Nucleus accumbens (tissue), 56 donors: ENCODE results near the gene TAS1R3.
"Not testable (repeated sequence)": the region's sequence is repeated elsewhere in the genome, so short reads cannot be mapped to it uniquely, and the experiment has no call there.

Experiments
- DNase-seq, 56 donors: peaks; one replicate each; lab custom pipeline; 2025; lab: John Stamatoyannopoulos, UW

The TAS1R3 gene

DNA sequence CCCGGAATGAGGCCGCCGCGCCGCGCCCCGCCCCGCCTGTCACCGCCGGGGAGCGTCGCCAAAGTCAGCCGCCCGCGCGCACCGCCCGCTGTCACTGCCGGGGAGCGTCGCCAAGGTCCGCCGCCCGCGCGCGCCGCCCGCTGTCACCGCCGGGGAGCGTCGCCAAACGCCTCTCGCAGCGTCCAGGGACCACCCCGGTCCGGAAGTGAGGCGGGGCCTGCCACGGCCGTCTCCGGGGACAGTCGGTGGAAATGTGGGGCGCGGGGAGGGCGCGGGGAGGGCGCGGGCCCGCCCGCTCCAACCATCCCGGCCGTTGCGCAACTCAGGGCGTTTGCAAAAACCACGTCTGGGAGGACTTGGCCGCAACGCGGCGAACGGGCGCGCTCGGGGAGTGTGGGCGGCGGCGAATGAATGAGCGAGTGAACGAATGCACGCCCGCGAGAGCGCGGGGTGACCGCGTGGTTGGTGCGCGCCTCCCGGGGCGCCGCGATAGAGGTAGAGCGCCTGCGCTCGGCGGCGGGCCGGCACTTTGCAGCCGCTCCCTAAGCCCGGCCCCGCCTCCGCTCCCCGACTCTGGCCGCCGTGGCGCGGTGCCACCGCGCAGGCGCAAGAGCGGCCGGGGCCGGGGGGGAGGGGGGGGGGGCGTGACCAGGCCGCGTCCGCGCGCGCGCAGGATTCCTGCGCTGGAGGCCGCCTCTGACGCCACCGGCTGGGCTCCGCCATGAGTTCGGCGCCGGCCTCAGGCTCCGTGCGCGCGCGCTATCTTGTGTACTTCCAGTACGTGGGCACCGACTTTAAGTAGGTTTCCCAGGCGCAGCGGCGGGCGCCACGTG, 22.9 kb upstream of the TAS1R3 start, which contains the start of the genes ACAP3 and PUSL1:
ACAP3 (minus strand) TSS at position 8 of the 833 bp plus-strand sequence. CDS start 115 bp downstream, outside the sequence.
PUSL1 (plus strand) TSS at position 675 of the 833 bp plus-strand sequence; CDS start at position 722, 47 bp downstream.
- peak; percentile 30 to 97 (median 91) for DNase-seq

DNA sequence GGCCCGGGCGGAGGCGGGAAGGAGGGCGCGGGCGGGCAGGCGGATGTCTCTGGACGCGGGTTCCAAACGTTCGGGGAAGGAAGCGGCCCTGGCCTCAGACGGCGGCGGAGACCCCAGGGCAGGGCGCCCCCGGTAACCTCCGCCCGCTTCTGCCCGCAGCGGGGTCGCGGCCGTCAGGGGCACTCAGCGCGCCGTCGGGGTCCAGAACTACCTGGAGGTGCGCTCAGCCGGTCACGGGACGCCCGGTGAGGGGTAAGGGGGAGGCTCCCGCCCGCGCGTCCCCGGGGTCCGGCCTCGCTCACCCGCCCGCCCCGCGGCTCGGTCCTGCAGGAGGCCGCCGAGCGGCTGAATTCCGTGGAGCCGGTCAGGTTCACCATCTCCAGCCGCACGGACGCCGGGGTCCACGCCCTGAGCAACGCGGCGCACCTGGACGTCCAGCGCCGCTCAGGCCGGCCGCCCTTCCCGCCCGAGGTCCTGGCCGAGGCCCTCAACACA, 22.3 kb upstream of the TAS1R3 start:
- peak in 1 of 56 donors; percentile 54 for DNase-seq

DNA sequence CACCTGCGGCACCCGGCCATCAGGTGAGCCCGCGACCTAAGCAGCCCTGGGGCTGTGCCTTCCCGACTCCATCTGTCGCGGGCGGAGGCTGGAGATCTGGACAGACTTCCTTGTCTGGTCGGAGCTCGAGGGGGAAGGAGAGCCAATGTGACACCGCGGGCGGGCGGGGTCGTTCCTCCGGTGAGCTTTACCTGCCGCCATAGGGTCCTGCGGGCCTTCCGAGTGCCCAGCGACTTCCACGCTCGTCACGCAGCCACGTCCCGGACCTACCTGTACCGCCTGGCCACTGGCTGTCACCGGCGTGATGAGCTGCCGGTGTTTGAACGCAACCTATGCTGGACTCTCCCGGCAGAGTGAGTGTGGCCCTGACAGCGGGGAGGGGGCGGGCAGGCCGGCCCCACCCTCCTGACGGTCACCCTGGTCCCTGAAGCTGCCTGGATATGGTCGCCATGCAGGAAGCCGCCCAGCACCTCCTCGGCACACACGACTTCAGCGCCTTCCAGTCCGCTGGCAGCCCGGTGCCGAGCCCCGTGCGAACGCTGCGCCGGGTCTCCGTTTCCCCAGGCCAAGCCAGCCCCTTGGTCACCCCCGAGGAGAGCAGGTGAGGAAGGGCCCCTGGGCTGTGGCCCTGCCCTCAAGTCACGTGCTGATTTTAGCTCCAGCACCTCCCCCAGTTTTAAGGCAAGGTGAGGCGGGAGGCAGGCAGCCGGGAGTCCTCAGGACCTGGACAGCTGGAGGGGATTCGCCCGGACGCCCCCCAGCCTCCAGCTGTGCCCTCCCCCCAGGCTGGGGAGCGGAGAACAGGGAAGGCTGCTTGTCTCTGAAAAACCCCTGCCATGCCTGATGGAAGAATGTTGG, 21.6 kb upstream of the TAS1R3 start:
- DNase-seq = peak in 1 of 56 donors; percentile 11

DNA sequence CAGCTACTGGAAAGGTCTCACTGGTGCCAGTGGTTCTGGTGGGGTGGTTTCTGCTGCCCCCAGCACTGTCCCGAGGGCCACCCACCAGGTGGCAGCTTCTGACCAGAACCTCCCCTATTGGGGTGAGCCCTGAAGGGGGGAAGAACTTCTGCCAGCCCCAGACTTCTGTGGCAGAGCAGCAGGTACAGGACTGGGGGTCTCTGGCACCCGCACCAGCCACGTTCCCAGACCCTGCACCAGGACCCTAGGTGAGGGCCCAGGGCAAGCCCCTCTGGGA, 21.0 kb upstream of the TAS1R3 start:
- DNase-seq = no peak

DNA sequence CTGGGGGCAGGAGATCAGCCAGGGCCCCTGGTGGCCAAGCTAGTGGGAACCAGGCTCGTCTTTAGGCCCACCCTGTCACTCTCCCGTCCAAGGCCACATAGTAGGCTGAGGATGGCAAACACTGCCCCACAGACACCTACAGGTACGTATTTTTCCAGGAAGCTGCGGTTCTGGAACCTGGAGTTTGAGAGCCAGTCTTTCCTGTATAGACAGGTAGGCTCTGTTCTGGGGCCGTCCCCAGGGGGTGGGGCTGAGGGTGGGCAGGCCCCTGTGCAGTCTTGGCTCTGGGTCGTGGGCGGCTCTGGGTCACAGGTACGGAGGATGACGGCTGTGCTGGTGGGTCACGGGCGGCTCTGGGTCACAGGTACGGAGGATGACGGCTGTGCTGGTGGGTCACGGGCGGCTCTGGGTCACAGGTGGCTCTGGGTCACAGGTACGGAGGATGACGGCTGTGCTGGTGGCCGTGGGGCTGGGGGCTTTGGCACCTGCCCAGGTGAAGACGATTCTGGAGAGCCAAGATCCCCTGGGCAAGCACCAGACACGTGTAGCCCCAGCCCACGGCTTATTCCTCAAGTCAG, 20.5 kb upstream of the TAS1R3 start:
- DNase-seq = no peak

DNA sequence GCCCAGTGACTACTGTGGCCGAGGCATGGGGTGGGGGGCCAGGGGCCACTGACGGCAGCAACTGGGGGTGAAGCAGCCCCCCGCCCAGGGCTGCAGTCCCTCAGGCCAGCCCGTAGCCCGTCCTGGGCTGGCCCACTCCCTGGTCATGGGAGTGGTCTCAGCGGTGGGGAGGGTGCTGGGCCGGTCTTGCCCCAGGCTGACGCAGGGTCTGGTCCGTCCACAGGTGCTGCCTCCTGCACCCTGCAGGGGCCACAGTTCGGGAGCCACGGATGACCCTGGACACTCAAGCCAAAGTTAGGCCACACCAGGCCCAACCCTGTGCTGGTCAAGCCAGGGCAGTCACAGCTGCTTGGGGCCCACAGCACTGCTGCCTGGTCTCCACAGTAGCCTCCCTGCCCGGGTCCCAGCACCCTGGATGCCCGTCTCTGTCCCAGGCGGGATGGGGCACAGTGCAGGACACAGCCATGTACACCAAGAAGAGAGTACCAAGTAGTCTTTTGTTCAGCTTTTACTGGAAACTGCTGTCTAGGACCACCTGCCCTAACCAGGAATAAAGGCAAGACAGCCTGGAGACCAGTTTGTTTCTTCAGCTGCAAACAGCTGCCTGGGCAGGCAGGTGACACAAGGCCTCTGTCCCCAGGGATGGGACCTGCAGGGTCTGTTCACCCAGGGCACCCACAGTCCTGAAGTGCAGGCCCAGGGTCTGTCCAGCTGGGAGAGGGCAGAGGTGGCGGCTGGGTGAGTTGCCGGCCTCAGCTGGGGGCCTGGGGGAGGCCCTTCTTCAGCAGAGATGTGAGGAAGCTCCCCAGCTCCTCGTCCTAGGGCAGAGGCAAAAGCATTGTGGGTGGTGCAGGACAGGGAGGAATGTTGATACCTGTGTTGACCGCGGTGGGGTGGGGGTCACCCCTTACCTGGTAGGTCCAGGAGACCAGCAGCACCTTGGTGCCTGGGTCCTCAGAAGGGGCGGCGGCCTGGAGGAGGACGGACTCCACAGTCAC, 19.7 kb upstream of the TAS1R3 start:
- no peak for DNase-seq

DNA sequence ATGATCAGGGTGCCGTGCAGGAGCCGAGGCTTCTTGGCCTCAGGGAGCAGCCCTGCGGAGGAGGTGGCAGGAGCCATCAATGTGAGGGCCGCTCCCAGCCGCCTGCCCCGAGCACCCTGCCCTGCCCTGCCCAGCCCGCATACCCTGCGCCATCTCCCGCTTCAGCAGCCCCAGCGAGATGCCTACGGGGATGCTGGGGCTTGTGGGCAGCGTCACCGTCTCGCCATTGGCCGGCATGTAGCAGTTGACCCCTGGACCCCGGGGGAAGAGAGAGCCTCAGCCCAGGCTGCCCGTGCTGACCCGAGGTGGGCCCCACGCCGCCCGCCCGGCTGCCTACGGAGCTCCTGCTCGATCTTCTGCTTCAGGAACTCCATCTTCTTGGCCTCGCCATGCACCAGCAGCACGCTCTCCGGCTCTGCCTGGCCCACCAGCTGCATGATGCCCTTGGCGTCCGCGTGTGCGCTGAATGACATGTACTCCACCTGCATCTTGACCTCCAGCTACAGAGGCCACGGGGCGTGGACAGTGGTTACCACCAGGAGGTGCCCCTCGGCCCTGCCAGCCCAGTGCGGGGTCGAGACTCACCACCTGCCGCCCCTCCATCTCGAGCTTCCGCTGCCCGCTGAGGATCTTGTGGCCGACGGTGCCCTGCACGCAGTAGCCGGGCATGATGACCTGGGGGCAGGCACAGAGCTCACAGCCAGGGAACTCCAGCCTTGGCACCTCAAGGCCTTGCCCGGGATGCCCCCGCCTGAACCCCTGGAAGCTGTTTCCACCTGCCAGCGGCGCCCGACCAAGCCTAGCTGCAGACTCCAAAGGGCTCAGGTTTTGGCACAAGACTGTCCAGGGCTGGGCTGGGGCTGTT, 18.4 kb upstream of the TAS1R3 start:
- DNase-seq = no peak

DNA sequence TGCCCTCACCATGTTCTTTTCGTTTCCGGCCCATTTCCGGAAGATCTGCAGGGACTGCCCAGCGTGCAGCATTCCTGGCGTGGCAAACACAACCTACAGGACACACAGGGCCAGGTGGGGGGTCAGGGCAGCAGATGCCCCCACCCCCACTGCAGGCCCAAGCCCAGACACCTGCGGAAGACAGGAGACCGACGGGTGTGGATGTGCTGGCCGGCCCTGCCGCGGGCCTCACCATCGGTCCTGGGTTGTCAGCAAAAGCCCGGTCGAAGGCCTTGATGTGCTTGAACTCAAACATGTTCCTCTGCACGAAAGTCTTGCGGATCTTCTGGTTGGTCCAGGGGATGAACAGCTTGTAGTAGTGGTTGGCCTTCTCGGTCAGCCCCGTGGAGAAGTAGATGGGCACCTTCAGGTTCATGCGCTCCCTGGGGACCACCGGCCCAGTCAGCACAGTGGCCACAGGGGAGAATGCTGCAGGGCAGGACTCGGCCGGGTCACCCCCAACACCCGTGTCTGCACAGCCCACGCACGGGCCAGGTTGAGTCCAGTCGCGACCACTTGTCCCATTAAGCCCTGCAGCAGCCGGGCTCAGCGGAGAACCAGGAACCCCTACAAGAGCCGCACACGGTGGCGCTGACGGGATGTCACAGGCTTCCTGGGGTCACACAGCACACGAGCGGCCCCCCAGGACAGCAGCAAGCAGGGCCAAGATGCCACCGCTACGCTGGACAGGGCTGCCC, 17.4 kb upstream of the TAS1R3 start:
- no peak for DNase-seq

DNA sequence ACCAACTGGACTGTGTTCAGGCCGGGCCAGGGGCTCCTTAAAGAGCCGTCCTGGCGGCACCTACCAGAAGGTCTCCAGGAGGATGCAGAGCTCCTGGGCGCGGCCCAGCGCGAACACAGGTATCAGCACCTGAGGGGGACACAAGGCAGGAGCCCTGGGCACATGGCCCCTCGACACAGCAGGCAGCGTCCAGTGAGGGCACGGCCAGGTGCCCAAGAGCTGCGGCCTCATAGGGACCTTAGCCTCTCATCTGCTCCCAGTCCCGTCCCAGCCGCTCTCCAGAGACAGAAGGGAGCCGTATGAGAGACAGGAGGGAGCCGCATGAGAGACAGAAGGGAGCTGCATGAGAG, 16.9 kb upstream of the TAS1R3 start:
- DNase-seq = no peak

DNA sequence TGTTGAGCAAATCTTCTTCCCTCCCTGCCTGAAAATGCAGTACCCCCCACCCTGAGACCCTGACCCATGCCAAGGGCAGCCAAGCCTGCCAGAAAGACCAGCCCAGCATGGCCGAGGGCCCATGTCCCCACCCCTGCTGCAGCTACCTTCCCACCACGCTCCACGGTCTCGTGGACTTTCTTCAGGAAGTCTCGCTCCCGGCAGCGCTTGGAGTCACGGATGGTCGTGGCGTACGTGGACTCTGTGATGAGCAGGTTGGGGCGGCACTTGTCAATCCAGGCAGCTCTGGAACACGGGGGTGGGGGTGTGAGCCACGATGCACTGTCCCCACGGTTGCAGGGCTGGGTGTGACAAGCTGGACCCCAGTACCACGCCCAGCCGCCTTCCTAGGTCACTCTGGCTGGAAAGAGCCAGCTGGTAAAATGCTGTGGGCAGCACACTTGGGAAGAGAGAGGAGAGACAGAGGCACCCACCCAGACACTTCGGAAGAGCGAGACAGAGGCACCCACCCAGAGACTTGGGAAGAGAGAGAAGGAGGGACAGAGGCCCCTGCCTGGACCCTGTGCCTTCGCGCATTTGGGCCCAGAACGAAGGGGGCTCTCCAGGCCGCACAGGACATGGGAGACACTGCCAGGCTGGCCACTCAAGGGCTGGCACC, 16.3 kb upstream of the TAS1R3 start:
- DNase-seq = no peak

DNA sequence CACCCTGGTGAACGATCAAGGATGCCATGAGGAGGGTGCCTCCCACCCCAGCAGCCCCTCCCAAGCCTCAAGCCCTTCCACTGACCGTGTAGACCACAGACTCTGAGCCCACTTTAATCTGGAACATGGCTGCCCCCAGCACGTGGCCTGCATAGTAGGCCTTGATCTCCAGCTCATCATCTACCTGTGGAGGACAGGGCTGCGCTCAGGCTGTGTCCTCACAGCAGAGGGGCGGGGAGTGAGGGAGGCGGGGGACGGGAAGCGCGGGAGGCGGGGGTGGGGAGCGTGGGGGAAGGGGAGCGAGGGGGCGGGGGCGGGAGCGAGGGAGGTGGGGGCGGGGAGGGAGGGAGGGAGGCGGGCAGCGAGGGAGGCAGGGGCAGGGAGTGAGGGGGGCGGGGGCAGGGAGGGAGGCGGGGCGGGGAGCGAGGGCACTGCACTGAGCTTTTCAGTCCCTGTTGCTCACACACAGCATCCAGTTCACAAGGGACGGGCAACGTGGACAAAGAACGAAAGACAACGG, 15.6 kb upstream of the TAS1R3 start:
- no peak for DNase-seq

DNA sequence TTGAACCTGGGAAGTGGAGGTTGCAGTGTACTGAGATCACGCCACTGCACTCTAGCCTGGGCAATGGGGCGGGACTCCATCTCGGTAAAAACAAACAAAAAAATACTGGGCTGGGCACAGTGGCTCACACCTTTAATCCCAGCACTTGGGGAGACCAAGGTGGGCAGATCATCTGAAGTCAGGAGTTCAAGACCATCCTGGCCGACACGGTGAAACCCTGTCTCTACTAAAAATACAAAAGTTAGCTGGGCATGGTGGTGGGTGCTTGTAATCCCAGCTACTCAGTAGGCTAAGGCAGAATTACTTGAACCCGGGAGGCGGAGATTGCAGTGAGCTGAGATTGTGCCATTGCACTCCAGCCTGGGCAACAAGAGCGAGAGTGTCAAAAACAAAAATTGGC, 14.9 kb upstream of the TAS1R3 start:
- DNase-seq = not testable (repeated sequence)

DNA sequence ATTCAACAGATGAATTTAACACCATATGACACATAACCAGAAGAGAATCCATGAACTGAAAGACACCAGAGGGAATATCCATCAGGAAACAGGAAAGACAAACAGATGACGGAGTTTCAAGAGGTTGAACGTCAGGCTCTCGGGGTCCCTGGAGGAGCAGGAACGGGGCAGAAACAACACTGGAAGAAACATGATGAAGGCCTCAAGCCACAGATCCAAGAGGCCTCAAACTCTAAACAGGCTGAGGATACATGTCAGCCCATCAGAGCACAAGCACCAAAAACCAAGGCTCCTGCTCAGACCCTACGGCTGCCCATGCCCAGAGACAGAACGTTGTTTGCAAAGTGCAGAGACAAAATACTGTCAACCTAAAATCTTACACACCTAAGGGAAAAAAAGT, 13.7 kb upstream of the TAS1R3 start:
- no peak for DNase-seq

DNA sequence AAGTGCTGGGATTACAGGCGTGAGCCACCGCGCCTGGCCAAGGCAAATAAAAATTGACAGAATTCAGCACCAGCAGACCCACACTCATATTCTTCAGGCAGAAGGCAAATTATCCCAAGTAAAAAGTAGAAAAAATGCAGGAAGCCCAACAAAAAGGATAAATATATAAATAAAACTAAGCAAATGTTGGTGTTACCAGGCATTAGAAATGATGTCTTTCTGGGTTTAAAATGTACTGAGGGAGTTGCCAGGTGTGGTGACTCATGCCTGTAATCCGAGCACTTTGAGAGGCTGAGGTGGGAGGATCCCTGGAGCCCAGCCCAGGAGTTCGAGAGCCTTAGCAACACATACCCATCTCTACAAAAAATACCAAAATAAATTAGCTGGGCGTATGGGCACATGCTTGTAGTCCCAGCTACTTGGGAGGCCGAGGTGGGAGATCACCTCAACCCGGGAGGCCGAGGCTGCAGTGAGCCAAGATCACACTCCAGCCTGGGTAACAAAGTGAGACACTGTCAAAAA, 12.9 kb upstream of the TAS1R3 start:
- peak in 24 of 56 donors; percentile 10 to 72 (median 27) for DNase-seq

DNA sequence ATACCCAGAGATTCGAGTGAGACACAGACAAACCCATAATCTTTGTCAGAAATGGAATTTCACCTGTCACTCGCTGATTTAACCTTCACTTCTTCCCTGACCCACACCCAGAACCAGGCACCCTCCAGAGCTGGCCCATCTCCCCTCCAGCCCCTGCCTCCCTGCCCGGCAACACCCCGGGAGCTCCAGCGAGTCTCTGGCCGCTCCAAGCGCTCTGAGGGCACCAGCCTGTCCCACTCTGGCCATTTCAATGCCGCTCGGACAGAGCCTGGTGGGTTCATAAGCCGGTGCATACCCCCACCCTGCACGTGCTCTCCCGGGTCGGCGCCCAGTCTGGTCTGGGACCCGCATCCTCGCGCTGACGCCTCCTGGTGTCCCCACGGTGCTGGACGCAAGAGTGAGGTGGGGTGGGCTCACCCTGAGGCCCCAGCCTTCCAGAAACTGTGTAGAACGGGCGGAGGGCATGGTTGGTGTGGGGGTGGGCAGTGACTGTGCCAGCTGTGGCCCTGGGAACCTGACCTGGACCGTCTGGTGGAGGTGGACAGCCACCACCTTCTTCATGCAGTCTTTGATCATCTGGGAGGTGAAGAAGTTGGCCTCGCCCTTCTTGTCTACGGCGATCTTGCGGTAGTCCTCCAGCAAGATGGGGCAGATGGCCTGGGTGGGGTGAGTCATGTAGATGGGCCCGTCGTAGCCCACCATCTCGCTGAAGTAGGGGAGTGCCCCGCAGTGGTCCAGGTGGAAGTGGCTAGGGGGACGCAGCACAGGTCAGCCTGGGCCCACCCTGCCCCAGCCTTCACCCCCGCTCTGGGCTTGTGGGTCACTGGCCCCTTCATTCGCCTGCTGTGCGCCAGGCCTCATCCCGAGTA, 12.1 kb upstream of the TAS1R3 start:
- no peak for DNase-seq

DNA sequence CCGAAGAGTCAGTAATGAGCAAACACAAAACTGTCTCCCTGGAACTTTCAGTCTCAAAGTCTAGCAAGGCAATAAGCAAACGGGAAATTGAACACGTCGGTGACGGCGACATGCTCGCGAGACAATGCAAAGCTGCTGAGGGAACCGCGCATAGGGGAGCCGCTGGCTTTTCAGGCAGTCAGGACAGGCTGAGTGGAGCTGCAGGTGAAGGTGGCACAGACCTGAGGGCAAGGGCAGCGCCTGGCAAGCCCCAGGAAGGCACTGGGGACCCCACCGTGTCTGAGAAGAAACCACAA, 11.5 kb upstream of the TAS1R3 start:
- DNase-seq = no peak
